BE2C (cell line): ENCODE data around the gene AKT3.

Experiments used
- DNase-seq: peaks from one replicate; pipeline ENCODE4 v3.0.0-alpha.2; 2020
- H3K27me3 ChIP-seq: fragments of 250-450 bp; sonication (Bioruptor Pico); 2 replicates; pipeline ENCODE4 v1.5.1; 2020; ENCODE audit warnings: mild to moderate bottlenecking
- H3K36me3 ChIP-seq: fragments of 250-450 bp; sonication (Bioruptor Pico); 2 replicates; pipeline ENCODE4 v1.5.1; 2020; ENCODE audit warnings: mild to moderate bottlenecking
- H3K4me1 ChIP-seq: fragments of 250-450 bp; sonication (Bioruptor Pico); 2 replicates; pipeline ENCODE4 v1.5.1; 2020
- H3K4me3 ChIP-seq: 2 replicates; pipeline ENCODE4 v1.5.1; 2011; ENCODE audit warnings: low read depth, low read length
- H3K9me3 ChIP-seq: fragments of 250-450 bp; sonication (Bioruptor Pico); 2 replicates; pipeline ENCODE4 v1.5.1; 2020
- TF ChIP-seq, protein P1 (sequence below): IDR thresholded peaks from 2 replicates; pipeline ENCODE4 v1.5.1; 2012; ENCODE audit warnings: mild to moderate bottlenecking, low read depth, low read length

Gene AKT3

DNA sequence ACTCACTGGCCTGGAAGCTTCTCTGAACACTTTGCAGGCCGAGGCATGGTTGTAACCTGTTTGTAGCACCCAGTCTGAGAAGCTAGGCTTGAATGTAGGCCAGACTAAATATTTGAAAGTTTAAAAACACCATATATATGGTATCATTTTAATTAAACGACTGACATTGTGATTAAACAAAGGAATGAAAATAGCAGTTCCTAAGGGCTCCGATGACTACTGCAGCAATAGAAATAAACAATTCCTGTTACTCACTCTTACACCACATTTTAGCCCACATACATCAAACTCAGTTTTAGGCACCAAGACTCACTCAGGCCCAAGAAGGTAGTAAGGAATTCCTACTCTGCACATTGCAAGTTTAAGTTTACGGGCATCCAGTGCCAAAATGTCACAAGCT, 281.2 kb downstream of the AKT3 start:
- TF ChIP-seq, protein P1, sequence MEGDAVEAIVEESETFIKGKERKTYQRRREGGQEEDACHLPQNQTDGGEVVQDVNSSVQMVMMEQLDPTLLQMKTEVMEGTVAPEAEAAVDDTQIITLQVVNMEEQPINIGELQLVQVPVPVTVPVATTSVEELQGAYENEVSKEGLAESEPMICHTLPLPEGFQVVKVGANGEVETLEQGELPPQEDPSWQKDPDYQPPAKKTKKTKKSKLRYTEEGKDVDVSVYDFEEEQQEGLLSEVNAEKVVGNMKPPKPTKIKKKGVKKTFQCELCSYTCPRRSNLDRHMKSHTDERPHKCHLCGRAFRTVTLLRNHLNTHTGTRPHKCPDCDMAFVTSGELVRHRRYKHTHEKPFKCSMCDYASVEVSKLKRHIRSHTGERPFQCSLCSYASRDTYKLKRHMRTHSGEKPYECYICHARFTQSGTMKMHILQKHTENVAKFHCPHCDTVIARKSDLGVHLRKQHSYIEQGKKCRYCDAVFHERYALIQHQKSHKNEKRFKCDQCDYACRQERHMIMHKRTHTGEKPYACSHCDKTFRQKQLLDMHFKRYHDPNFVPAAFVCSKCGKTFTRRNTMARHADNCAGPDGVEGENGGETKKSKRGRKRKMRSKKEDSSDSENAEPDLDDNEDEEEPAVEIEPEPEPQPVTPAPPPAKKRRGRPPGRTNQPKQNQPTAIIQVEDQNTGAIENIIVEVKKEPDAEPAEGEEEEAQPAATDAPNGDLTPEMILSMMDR, result no peak
- Histone ChIP-seq H3K4me3 (no peak overlapping the region), H3K36me3 (no peaks in the 10 kb centered on the region), H3K27me3 (no peaks in the 10 kb centered on the region), H3K4me1 (no peaks in the 10 kb centered on the region), H3K9me3 (no peaks in the 10 kb centered on the region)
- DNase-seq, result no peak

DNA sequence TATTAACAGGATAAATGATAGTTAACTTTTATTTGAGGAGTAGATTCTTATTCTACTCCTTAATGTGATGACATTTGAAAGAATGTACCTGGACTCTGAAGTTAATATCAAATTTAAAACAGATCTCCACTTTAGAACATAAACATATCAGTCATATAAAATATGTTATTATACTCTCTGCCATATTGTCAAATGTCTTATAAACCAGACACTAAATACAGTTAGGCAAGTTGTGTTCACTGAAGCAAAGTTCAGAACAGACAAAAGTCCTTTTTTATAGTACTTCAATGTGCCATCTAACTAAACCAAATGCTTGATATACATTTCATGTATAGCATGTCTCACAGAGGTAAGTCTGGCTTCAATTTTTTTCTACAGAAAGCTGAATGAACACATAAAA, 285.2 kb downstream of the AKT3 start:
- Histone ChIP-seq H3K4me3 (no peak overlapping the region), H3K4me1 (no peaks in the 10 kb centered on the region), H3K9me3 (no peaks in the 10 kb centered on the region), H3K36me3 (peaks cover 17% of the 10 kb centered on the region), H3K27me3 (no peaks in the 10 kb centered on the region)
- TF ChIP-seq, protein P1, result no peak
- no peak for DNase-seq

DNA sequence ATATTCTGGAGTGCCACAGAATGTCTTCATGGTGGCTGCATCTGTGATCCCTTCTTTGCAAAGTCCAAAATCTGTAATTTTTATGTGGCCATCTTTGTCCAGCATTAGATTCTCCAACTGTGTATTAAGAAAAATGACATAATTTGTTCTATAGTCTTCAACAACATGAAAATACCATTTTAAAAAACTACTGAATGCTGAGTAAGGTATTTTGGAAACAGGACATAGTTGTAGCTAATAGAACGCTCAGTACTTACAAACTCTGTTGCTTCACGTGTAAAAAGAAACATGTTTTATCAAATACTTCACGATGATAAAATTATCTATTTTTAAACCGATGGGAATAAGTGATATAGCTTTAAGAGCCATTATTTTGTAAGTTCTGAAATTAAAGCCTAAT, 286.3 kb downstream of the AKT3 start:
- TF ChIP-seq, protein P1, result no peak
- Histone ChIP-seq H3K36me3 (peaks cover 17% of the 10 kb centered on the region), H3K9me3 (no peaks in the 10 kb centered on the region), H3K4me3 (no peak overlapping the region), H3K27me3 (no peaks in the 10 kb centered on the region), H3K4me1 (no peaks in the 10 kb centered on the region)
- DNase-seq, result no peak

DNA sequence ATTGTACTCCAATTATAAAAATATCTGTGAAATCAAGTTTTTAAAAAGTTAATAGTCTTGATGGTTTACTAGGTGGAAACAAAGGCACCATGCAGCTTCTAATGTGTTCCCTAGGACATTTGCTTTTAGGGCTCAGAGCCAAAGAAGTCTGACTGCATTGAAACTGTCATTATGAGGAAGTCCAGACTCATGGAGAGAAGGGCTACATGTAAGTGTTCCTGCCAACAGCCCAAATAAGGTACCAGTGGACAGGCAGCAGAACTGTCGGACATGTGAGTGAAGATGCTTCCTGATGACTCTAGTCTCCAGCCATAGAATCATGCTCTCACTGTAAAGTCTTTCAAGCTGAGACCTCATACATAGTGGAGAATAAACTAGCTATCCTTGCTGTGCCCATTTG, 287.6 kb downstream of the AKT3 start:
- H3K9me3 ChIP-seq, result no peaks in the 10 kb centered on the region
- H3K4me1 ChIP-seq, result no peaks in the 10 kb centered on the region
- H3K36me3 ChIP-seq, result peaks cover 17% of the 10 kb centered on the region
- H3K27me3 ChIP-seq, result no peaks in the 10 kb centered on the region
- no peak for DNase-seq
- TF ChIP-seq, protein P1, result no peak
- H3K4me3 ChIP-seq, result no peak overlapping the region

DNA sequence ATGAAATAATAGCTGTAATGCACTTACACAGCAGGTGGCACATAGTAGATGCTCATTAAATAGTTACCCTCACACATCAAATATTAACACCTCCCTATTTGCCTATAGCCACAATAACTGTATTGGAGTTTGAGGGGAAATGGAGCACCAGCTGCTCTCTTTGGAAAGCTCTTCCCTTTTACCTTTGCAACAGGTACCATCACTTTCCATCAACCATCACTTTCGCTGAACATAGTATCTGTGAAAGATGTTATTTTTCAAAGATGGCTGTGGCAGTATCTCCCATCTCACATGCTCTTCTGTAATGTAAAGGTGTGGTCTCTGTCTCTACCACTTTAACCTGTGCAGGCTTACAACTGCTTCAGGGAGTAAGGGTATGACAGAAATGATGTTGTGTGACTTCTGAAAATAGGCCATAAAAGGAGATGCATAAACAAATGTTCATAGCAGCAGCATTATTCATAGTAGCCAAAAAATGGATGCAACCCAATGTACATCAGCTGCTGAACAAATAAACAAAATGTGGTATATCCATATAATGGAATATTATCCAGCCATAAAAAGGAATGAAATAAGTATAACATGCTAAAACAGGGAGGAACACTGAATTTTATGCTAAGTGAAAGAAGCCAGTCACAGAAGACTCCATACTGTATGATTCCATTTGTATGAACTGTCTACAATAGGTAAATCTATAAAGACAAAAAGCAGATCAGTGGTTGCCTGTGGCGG, 288.3 kb downstream of the AKT3 start:
- no peak for DNase-seq
- no peak overlapping the region for H3K4me3 ChIP-seq

More for the DNA sequence above, 288.3 kb downstream of the AKT3 start:
- Histone ChIP-seq H3K4me1 (no peaks in the 10 kb centered on the region), H3K36me3 (peaks cover 17% of the 10 kb centered on the region), H3K9me3 (no peaks in the 10 kb centered on the region), H3K27me3 (no peaks in the 10 kb centered on the region)
- TF ChIP-seq, protein P1, result no peak
